Loucy (cell line): ENCODE data around the gene OSM.

Source experiments
- EZH2phosphoT487 ChIP-seq: fragments of 200-600 bp; IDR thresholded peaks from 2 replicates; pipeline ENCODE4 v1.6.1; 2018; ENCODE audit warnings: antibody characterized with exemption, mild to moderate bottlenecking, moderate library complexity, borderline replicate concordance
- TF ChIP-seq, protein P1 (sequence below): fragments of 200-600 bp; sonication (generic); conservative IDR thresholded peaks from 2 replicates; pipeline ENCODE4 v1.5.1; 2014; ENCODE audit warnings: mild to moderate bottlenecking, antibody characterized with exemption, low read length

GRCh38 chr22:30296833-30297232 lies 30.2 kb upstream of the OSM start:
- TF ChIP-seq, protein P1, sequence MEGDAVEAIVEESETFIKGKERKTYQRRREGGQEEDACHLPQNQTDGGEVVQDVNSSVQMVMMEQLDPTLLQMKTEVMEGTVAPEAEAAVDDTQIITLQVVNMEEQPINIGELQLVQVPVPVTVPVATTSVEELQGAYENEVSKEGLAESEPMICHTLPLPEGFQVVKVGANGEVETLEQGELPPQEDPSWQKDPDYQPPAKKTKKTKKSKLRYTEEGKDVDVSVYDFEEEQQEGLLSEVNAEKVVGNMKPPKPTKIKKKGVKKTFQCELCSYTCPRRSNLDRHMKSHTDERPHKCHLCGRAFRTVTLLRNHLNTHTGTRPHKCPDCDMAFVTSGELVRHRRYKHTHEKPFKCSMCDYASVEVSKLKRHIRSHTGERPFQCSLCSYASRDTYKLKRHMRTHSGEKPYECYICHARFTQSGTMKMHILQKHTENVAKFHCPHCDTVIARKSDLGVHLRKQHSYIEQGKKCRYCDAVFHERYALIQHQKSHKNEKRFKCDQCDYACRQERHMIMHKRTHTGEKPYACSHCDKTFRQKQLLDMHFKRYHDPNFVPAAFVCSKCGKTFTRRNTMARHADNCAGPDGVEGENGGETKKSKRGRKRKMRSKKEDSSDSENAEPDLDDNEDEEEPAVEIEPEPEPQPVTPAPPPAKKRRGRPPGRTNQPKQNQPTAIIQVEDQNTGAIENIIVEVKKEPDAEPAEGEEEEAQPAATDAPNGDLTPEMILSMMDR = no peak
- no peak for TF ChIP-seq EZH2phosphoT487
